Omental fat pad (tissue), 4 donors: ENCODE data around the gene SUPT7L. TPM values are rescaled to one million over a fixed set of nuclear protein-coding genes. Genes with fewer than 3 reads are reported as not detected.

Source experiments
- ATAC-seq: fragments of 150-250 bp; one replicate; pipeline ENCODE4 v1.9.1; 2016; ENCODE audit warnings: mild to moderate bottlenecking, moderate library complexity; ENCODE audit not compliant: low FRiP score
- DNase-seq: peaks from one replicate; pipeline ENCODE4 v3.0.0-alpha.2; 2019; ENCODE audit warnings: low spot score
- total RNA-seq, 4 donors: library from RNA; depleted of rRNA; stranded (reverse); fragments of >200 nt; gene quantifications; one replicate each; pipeline ENCODE4 v1.1.0, GENCODE V29; 2016
- TF ChIP-seq, protein P1 (sequence below), 3 donors: fragments of 450-650 bp; IDR thresholded peaks; one replicate each; pipeline ENCODE4 v1.5.1; 2016 to 2017; ENCODE audit warnings: antibody characterized with exemption in 3 of 3, mild to moderate bottlenecking in 3 of 3, moderate library complexity in 2 of 3

Gene SUPT7L
- total RNA-seq, 4 donors from 2014 or later, result 24.9 to 32.9 (median 28.0) TPM

DNA sequence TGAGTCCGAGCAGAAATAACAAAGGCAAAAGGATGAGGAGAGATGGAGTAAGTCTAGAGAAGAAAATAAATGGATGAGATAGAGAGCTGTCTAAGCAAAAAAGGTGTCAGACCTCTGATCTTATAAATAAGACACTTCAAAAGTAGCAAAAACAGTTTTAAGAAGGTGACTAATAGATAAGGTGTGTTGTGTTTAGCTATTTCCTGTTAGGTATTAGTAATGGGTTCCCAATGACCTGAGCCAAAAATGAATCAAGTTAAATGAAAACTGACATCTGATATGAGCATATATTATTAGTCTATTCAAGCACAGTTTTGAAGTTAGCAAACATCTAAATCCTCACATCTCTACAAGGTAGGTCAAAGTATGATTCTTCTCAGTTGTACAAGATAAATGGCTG is 10.6 kb downstream of the SUPT7L start:
- no peak for ATAC-seq
- TF ChIP-seq, protein P1, sequence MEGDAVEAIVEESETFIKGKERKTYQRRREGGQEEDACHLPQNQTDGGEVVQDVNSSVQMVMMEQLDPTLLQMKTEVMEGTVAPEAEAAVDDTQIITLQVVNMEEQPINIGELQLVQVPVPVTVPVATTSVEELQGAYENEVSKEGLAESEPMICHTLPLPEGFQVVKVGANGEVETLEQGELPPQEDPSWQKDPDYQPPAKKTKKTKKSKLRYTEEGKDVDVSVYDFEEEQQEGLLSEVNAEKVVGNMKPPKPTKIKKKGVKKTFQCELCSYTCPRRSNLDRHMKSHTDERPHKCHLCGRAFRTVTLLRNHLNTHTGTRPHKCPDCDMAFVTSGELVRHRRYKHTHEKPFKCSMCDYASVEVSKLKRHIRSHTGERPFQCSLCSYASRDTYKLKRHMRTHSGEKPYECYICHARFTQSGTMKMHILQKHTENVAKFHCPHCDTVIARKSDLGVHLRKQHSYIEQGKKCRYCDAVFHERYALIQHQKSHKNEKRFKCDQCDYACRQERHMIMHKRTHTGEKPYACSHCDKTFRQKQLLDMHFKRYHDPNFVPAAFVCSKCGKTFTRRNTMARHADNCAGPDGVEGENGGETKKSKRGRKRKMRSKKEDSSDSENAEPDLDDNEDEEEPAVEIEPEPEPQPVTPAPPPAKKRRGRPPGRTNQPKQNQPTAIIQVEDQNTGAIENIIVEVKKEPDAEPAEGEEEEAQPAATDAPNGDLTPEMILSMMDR (IDR thresholded peaks at IDR 0.05), result no peak

DNA sequence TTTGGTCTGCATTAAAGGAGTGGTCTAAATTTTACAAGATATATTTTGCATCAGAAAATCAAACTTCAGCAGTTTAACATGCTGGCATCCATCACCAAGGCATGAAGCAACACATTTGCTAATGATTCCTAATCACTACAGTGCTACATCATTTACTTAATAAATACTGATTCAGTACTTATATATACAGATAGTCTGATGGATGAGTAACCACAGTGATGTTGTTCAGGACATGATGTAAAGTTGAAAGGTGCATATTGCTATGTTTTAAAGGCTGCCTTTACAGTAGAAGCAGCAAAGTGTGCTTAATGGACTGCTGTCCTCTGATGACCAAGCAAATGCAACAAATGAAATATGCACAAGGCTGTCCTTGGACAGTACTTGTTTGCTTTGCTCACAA is 11.1 kb downstream of the SUPT7L start:
- ATAC-seq (no peak), DNase-seq (no peak)
- TF ChIP-seq, protein P1 (IDR thresholded peaks at IDR 0.05), result no peak

More for the DNA sequence above, 10.6 kb downstream of the SUPT7L start:
- DNase-seq, result no peak

DNA sequence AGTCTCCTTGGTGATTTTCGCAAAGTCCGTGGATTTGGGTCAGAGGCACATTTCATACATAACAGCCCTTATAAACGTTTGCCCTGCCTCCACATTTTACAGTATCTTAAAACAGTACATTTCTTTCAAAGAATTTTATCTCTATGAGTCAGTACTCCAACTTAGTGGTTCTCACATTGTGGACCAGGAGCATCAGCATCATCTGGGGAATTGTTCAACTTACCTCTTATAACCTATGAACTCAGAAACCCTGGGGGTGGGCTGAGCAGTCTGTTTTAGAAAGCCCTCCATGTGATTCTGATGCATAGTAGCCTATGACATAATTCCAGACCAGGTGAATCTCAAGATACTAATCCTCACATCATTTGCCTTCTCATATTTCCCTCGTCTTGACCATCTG is 12.4 kb downstream of the SUPT7L start:
- DNase-seq (no peak), ATAC-seq (no peak)
- TF ChIP-seq, protein P1 (IDR thresholded peaks at IDR 0.05), result no peak

DNA sequence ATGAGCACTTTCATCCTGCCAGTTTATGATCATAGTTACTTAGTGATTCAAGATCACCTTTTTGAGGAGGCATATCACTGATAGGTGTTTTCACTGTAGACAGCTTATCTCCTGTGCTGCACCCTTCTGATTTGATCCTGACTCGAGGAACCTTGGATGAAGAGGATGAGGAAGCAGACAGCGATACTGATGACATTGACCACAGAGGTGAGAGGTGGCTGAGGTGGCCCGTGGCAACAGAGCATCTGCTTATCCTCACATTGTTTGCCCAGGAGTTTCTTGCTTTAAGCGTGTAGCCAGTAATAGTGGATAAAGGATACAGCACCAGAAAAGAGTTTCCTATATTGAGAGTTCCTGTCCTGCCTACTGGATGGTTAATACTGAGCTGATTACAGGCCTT is 15.7 kb downstream of the SUPT7L start:
- DNase-seq, result no peak
- no peak for ATAC-seq
- TF ChIP-seq, protein P1 (IDR thresholded peaks at IDR 0.05), result no peak

DNA sequence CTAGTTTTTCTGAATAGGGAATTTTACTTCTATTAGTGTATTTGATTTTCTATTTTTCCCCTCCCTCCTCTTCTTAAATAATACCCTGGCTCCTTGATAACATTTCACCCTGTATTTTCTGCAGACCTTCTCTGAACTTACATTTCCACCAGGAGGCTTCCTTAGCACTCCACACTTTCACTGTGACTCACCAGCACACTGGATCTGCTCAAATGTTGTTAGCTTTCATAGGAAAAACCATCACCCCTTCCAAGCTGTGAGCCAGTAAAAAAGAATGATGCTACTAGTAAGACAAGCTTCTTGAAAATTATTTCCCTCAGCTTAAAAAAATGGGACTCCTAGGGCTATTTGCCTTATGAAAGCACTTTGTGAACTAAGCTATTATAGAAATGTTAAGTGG is 16.1 kb downstream of the SUPT7L start:
- DNase-seq (no peak), ATAC-seq (no peak)
- TF ChIP-seq, protein P1 (IDR thresholded peaks at IDR 0.05), result no peak

DNA sequence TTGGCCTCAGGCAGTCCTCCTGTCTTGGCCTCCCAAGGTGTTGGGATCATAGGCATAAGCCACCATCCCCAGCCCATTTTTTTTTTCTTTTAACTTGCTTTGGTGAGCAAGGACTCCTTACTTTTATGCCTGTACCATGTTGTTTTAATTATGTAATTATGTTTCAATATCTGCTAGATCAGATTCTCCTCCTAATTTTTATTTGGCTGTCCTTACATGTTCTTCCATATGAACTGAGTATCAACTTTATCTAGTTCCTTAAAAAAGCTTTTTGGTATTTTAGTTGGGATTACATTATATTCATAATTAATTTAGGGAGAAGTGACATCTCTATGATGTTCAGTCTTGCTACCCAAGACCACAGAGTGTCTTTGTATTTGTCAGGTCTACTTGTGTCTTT is 18.2 kb downstream of the SUPT7L start:
- TF ChIP-seq, protein P1 (IDR thresholded peaks at IDR 0.05), result no peak
- no peak for DNase-seq
- ATAC-seq, result no peak

DNA sequence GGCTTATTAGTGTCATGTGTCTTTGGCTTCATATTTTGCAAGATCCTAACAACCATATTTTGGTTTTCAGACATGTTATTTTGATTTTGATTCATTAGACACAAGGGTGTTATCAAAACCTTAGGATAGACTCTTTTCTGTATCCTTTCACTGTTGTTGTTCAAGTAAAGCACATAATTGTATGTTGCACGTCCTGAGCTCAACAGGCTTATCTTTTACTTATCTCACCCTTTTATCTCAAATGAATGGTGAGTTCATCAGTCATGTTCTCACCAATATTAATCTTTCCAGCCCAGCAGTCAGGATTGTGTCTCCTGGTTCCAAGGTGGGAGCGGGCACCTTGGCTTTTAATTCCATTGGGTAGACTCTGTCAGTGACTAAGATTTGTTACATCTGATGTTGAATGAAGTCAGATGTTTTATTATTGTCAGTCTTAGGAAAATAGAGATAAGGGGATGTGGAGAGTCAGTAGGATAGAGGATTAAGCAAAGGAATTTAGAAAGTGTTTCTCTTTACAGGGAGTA is 22.6 kb downstream of the SUPT7L start:
- DNase-seq (no peak), ATAC-seq (no peak)
- TF ChIP-seq, protein P1 (IDR thresholded peaks at IDR 0.05), result no peak
